ENCODE data around the gene BRICD5.

BRICD5 gene

GRCh38 chr16:2214719-2214968 lies 4.0 kb upstream of the BRICD5 start, which contains the start of gene PGP:
PGP (minus strand) TSS chr16:2214840; CDS start chr16:2214777, 63 bp downstream.
- H3K4me3 ChIP-seq (ENCODE audit: low read length), result peak within 1 kb of the TSS; percentile 96
- no peak for TF ChIP-seq ZNF274 (IDR thresholded peaks at IDR 0.05; ENCODE audit: low read depth, low read length)

- H3K4me3 ChIP-seq (ENCODE audit: low read length), result peak overlapping the region; percentile 90
- TF ChIP-seq ZNF274 (IDR thresholded peaks at IDR 0.05; ENCODE audit: low read depth, low read length), result no peak
These were observed 3.4 kb upstream of the BRICD5 start for GRCh38 chr16:2213817-2214718.

GRCh38 chr16:2212362-2213324 lies 2.0 kb upstream of the BRICD5 start:
- TF ChIP-seq ZNF274 (IDR thresholded peaks at IDR 0.05; ENCODE audit: low read depth, low read length), result no peak
- peak overlapping the region; percentile 90 for H3K4me3 ChIP-seq (ENCODE audit: low read length)

- no peak overlapping the region for H3K4me3 ChIP-seq (ENCODE audit: low read length)
- no peak for TF ChIP-seq ZNF274 (IDR thresholded peaks at IDR 0.05; ENCODE audit: low read depth, low read length)
These were observed 1.3 kb upstream of the BRICD5 start for GRCh38 chr16:2211923-2212347.

- H3K4me3 ChIP-seq (ENCODE audit: low read length), result no peak overlapping the region
- TF ChIP-seq ZNF274 (IDR thresholded peaks at IDR 0.05; ENCODE audit: low read depth, low read length), result no peak
These were observed 692 bp downstream of the BRICD5 start for GRCh38 chr16:2210009-2210332.

DNA sequence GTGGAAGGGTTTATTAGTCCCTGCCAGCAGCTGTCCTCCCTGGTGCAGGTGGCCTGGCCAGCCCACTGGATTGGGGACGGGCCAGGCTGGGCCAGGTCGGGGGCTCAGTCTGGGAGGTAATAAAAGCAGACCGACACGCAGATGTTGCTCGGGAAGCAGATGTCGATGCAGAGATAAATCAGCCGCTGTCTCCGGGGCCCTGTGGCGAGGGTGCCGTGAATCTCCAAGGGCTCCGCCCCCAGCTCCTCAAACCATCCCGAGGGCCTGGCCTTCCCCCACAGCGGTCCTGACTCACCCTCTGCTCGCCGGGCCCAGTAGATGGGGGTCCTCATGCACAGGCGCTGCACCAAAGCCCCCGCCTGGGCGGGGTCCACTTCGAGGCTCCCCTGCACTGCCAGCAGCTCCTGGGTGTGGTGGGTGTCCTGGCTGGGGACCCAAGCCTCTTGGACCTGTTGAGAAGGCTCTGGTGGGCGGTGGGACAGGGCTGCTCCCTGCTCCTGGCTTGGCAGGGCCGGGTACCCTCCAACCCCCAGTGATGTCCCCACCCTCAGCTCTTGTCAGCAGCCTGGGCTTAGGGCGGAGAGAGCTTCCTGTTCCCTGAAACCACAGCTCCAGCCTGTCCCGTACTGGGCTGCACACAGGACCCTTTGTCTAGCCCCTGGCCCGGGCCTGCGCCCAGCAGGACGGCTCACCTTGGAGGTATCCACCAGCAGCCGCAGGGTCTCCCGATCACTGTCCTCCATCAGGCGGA lies 1.2 kb downstream of the BRICD5 start:
- TF ChIP-seq ZNF274 (IDR thresholded peaks at IDR 0.05; ENCODE audit: low read depth, low read length), result no peak
- no peak overlapping the region for H3K4me3 ChIP-seq (ENCODE audit: low read length)

- no peak overlapping the region for H3K4me3 ChIP-seq (ENCODE audit: low read length)
- no peak for TF ChIP-seq ZNF274 (IDR thresholded peaks at IDR 0.05; ENCODE audit: low read depth, low read length)
These were observed 1.9 kb downstream of the BRICD5 start for GRCh38 chr16:2208772-2209171.

DNA sequence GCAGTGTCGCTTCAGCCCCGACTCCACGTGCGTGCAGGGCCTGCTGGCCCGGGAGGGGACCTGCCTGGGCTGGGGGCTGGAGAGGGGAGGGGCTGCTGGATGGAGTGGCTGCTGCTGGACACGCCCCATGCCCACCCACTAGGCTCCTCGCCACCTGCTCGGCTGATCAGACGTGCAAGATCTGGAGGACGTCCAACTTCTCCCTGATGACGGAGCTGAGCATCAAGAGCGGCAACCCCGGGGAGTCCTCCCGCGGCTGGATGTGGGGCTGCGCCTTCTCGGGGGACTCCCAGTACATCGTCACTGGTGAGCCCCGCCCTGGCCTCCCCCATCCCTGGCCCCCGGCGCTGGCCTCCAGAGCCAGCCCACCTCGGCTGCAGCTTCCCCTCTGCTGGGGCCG lies 2.4 kb downstream of the BRICD5 start:
- no peak overlapping the region for H3K4me3 ChIP-seq (ENCODE audit: low read length)
- TF ChIP-seq ZNF274 (IDR thresholded peaks at IDR 0.05; ENCODE audit: low read depth, low read length), result no peak

DNA sequence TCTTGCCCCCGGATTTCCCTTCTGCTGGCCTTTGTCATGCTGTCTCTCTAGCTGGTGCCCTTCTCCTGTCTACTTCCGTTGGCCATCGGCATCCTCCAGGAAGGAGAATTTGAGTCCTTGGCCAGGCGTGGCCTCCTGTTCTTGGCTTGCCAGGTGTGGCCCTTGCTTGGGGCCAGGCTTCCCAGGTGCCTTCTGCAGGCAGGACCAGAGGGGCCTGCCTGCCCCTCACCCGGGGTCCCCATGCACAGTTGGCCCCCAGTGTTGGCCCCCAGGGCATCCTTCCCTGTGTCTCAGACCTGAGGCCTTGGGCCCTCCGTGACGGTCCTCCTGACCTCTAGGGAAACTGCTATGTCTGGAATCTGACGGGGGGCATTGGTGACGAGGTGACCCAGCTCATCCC lies 2.8 kb downstream of the BRICD5 start:
- no peak for TF ChIP-seq ZNF274 (IDR thresholded peaks at IDR 0.05; ENCODE audit: low read depth, low read length)
- H3K4me3 ChIP-seq (ENCODE audit: low read length), result no peak overlapping the region

DNA sequence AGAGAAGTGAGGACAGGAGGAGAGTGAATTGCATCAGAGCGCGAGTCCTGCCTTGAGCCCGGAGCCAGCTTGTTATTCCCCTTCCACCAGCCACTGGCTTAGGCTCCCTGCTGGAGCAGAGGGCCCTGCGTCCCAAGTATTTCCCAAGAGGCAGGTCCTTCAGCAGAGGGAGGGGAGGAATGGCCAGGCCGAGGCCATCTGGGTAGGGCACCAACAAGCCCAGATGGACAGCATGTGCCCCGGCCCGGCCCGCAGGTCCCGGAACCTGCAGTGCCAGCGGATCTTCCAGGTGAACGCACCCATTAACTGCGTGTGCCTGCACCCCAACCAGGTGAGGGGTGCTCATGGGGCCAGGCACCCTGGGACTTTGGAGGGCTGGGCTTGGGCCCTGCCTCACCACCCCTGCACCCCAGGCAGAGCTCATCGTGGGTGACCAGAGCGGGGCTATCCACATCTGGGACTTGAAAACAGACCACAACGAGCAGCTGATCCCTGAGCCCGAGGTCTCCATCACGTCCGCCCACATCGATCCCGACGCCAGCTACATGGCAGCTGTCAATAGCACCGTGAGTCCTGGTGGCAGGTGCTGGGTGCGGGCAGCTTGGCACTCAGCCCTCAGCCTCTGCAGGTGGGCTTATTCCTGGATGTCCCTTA lies 3.8 kb downstream of the BRICD5 start:
- no peak overlapping the region for H3K4me3 ChIP-seq (ENCODE audit: low read length)
- TF ChIP-seq ZNF274 (IDR thresholded peaks at IDR 0.05; ENCODE audit: low read depth, low read length), result no peak

- TF ChIP-seq ZNF274 (IDR thresholded peaks at IDR 0.05; ENCODE audit: low read depth, low read length), result no peak
- peak overlapping the region; percentile 85 for H3K4me3 ChIP-seq (ENCODE audit: low read length)
These were observed 4.3 kb downstream of the BRICD5 start for GRCh38 chr16:2206420-2206779.

DNA sequence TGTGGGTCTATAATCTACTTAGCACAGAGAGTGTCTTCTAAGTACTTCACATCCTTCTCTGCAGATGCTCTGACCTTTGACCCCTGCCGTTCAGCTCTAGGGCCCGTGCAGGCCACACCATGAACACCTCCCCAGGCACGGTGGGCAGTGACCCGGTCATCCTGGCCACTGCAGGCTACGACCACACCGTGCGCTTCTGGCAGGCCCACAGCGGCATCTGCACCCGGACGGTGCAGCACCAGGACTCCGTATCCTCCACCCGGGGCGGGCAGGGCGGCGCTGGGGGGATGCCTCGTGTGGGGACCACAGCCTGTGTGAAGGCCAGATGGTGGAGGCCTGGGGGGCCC lies 4.7 kb downstream of the BRICD5 start:
- TF ChIP-seq ZNF274 (IDR thresholded peaks at IDR 0.05; ENCODE audit: low read depth, low read length), result no peak
- H3K4me3 ChIP-seq (ENCODE audit: low read length), result peak overlapping the region; percentile 85

- TF ChIP-seq ZNF274 (IDR thresholded peaks at IDR 0.05; ENCODE audit: low read depth, low read length), result no peak
These were observed 5.3 kb downstream of the BRICD5 start, which contains the start of gene MLST8 for GRCh38 chr16:2205104-2205966. MLST8 (plus strand) TSS chr16:2205454; CDS start chr16:2206086, 632 bp downstream.

More at GRCh38 chr16:2205104-2205966, 5.3 kb downstream of the BRICD5 start, which contains the start of gene MLST8:
- H3K4me3 ChIP-seq (ENCODE audit: low read length), result peak within 1 kb of the TSS; percentile 85

Data from GM08714 (cell line).